ENCODE data around the gene GABRA5.
A peak's percentile ranks its signal among the peaks of the same experiment; 100 is the strongest.
"Not testable (repeated sequence)": the region's sequence is repeated elsewhere in the genome, so short reads cannot be mapped to it uniquely, and the experiment has no call there.

The GABRA5 gene

DNA sequence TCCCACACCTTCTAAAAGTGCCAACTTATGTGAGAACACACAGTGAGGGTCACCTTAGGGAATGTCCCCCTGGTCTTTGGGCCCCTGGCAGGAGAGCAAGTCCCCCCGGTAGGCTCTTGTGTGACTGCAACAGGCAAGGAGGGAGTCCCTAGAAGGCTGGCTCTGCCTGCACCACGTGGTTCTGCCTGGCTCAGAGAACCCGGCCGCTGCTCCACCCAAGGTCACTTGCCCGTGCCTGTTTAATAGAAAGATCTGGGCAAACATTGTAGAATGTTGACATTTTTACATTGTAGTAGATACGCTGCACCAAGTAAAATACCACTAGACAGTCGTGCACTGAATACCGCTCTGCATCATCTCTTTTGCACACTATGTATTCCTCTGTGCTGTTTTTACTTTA is 21.9 kb downstream of the GABRA5 start:
- FAIRE-seq (no peak), DNase-seq (ENCODE audit: insufficient read length, low spot score) (no peak)
- no peak for TF ChIP-seq POLR2A (IDR thresholded peaks at IDR 0.05; ENCODE audit: low read depth, low read length)

DNA sequence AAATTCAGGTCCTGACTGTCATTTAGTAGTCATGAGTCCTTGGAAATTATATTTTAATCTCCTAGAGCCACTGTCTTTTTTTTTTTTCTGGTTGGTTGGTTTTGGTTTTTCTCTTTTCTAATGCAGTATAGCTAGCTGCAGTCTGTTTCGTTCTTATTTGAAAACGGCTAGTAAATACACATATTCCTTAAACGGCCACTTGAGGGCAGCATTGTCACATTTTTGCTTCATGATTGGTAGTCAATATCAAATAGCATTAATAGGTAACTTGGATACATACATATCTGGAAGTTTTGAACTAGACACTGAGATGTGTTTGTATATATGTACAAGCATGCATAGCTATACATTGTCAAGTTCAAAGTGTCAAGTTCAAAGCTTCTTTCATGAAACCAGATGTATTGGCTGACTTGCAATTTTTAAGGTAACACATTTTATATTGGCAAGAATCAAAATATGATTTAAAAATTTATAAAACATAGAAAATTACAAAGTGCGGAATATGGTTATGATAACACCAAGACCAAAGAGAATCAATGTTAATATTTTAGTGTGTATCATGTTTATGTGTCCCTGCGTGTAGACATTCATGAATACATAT is 22.5 kb downstream of the GABRA5 start:
- no peak for TF ChIP-seq POLR2A (IDR thresholded peaks at IDR 0.05; ENCODE audit: low read depth, low read length)
- DNase-seq (ENCODE audit: insufficient read length, low spot score) (peak; percentile 44), FAIRE-seq (peak; percentile 27)

DNA sequence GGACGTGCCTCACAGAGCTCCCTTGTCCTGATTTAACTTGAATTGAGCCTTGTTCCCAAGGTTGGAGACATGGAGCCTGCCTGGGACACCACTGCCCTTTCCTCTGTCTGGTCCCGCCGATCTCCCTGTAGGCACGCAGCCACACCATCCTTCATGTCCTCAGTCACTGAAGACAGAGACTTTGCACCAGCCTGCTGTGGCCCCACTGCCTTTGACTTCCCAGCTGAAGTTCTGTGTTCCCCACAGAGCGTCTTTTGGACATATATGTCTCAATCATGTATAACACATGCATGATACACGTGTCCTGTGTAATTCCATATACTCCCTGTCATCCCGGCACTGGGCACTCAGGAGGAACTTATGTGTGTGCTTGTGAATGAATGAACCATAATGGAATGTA is 23.6 kb downstream of the GABRA5 start:
- no peak for TF ChIP-seq POLR2A (IDR thresholded peaks at IDR 0.05; ENCODE audit: low read depth, low read length)
- no peak for DNase-seq (ENCODE audit: insufficient read length, low spot score)
- no peak for FAIRE-seq

DNA sequence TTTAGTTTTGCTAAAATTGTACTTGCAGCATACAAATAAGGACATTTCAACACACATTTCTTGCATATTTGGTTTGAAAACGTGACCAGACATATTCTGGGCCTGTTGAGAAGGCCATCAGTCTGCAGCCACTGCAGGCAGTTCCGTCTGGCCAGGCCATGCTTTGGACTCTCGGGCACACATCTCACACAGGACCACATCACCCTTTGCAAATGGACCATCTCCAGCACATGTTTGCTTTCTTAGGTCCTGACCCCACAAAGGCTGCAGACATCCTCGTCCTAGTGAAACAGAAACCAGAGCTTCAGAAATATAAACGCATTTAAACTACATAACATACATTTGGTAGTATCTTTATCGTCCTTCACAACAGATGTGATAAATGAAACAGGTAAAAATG is 24.1 kb downstream of the GABRA5 start:
- DNase-seq (ENCODE audit: insufficient read length, low spot score) (no peak), FAIRE-seq (no peak)

DNA sequence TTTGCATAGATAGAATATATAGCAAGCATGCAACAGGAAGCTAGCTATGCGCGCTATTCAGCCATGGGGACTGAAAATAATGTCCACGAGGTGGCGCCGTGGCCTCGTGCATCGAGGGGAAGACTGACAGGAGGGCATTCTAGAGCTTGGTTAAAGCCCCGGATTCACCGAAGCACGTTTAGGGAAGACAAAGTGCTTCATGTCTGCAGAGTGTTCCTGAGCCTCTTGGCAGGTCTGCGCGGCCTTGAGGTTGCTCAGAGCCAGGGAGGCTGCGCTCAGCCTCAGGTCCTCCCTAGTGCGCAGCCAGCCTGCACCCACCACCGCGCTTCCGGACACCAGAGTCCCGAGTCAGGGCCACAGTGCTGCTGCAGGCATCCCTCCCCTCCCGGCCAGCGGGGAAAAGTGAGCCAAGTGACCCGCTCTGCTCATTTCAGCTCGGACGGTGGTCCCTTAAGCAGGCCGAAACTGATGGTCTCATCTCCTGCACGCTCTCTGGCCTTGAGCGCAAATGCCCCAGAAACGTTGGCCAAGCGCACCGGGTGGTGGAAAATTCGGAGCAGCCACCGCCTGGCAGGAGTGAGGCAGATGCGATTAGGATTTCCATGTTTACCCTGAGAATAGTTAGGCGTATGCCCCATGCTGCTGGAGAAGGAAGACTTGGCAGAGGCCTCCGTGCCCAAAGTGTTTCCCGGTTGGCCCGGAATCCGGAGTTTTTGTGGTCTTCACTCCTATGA is 24.8 kb downstream of the GABRA5 start:
- no peak for FAIRE-seq
- DNase-seq (ENCODE audit: insufficient read length, low spot score) = peak; percentile 37
- no peak for TF ChIP-seq POLR2A (IDR thresholded peaks at IDR 0.05; ENCODE audit: low read depth, low read length)

More for the DNA sequence above, 24.1 kb downstream of the GABRA5 start:
- TF ChIP-seq POLR2A (IDR thresholded peaks at IDR 0.05; ENCODE audit: low read depth, low read length) = no peak

DNA sequence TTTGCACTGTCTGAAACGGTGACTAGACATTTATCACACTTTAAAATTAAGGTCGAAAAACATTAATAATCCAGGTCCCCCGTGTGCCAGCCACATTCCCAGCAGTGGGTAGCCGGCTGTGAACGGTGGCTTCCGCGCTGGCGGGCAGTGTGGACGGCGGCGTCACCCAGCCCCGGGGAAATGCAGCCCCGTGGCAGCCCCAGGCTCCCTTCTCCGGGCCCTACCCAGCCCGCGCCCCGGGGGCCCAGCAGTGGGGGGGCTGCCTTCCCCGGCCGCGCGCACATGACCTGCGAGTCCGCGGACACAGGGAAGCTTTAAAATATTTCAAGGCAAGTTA is 25.3 kb downstream of the GABRA5 start:
- FAIRE-seq (no peak), DNase-seq (ENCODE audit: insufficient read length, low spot score) (no peak)
- no peak for TF ChIP-seq POLR2A (IDR thresholded peaks at IDR 0.05; ENCODE audit: low read depth, low read length)

DNA sequence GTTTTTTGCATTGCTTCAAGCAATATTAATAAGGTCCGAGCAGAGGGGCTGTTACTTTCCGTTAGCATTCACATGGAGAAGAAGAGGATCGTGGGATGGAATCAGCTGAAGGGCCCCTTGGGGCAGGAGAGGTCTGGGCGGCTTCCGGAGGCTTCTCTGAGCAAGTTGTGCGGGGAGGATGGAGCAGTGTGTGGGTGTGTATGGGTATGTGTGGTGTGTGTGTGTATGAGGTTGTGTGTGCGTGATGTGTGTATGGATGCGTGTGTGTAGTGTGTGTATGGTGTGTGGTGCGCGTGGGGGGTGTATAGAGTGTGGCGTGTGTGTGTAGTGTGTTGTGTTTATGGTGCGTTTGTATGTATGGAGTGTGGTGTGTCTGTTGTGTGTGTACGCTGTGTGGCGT is 25.8 kb downstream of the GABRA5 start:
- no peak for TF ChIP-seq POLR2A (IDR thresholded peaks at IDR 0.05; ENCODE audit: low read depth, low read length)
- DNase-seq (ENCODE audit: insufficient read length, low spot score) (no peak), FAIRE-seq (no peak)

DNA sequence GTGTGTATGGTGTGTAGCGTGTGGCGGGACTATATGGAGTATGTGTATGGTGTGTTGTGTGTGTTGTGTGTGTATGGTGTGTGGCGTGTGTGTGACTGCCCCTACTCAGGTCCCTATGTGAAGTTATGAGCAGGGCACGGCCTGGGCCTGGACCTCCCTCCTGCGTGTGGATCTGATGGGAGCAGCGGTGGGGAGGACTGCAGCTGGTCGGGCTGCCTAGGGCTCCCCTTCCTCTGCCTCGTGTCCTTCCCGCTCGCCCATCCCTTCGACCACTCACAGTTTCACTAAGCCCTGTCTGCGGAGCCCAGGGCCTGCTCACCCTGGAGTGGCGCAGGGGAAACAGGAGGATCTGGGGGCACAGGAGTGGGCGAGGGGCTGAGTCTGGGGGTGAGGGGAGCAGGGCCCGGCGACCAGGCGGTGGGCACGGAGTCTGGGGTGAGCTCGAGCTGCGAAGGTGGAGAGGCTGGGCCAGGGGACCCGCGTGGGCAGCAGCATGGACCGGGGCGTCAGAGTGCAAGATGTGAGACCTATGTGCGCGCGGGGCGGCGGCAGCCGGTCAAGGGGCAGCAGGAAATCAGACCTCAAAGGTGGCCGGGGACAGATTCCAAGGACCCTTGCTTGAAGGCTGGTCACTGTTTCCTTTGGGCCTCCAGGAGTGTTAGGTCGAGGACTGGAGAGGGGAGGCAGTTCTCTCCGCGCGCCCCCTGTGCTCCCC is 26.6 kb downstream of the GABRA5 start:
- no peak for TF ChIP-seq POLR2A (IDR thresholded peaks at IDR 0.05; ENCODE audit: low read depth, low read length)
- DNase-seq (ENCODE audit: insufficient read length, low spot score) = no peak
- FAIRE-seq = no peak

DNA sequence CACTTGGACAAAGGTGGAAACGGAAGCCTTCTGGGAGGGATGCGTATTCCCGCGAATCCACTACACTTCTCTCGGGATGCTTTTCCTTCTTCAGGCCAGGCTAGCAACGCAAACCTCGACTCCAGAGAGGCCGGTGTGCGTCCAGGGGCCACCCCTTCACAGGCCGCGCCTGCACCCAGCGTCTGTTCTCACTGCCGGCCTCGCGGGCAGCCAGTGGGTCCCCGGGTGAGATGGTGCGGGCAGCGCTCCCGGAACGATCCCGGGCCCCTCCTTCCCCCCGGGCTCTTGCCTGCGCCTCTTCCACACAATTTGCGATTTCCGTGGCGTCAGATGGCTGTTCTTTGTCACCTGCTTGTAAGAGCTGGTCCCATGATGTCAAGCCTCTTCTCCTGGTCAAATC is 27.3 kb downstream of the GABRA5 start:
- no peak for TF ChIP-seq POLR2A (IDR thresholded peaks at IDR 0.05; ENCODE audit: low read depth, low read length)
- FAIRE-seq (no peak), DNase-seq (ENCODE audit: insufficient read length, low spot score) (no peak)

DNA sequence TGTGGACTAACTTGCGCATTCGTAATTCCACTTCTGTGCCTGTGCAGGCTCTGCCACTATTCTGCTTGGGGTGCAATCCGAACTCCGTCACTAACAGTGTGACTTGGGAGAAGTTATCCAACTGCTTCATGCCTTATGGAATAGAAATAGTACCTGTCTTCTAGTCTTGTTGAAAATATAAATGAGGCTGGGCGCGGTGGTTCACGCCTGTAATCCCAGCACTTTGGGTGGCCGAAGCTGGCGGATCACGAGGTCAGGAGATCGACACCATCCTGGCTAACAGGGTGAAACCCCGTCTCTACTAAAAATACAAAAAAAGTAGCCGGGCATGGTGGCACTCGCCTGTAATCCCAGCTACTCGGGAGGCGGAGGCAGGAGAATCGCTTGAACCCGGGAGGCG is 28.5 kb downstream of the GABRA5 start:
- DNase-seq (ENCODE audit: insufficient read length, low spot score); FAIRE-seq: not testable (repeated sequence)

DNA sequence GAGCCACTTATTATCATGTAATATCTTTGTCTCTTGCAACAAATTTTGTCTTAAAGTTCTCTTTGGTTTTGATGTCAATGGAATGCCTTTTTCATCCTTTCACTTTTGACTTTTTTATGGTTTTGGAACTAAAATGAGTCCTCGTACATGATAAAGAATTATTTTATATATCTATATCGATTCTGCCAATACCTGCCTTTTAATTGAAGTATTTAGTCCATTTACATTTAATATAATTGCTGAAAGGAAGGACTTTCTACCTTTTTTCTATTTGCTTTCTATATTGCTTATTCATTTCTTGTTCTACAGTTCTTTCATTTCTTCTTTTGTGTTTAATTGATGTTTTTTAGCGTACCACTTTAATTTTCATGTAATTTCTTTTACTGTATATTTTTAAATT is 32.8 kb downstream of the GABRA5 start:
- TF ChIP-seq POLR2A (IDR thresholded peaks at IDR 0.05; ENCODE audit: low read depth, low read length) = no peak
- FAIRE-seq (no peak), DNase-seq (ENCODE audit: insufficient read length, low spot score) (no peak)

DNA sequence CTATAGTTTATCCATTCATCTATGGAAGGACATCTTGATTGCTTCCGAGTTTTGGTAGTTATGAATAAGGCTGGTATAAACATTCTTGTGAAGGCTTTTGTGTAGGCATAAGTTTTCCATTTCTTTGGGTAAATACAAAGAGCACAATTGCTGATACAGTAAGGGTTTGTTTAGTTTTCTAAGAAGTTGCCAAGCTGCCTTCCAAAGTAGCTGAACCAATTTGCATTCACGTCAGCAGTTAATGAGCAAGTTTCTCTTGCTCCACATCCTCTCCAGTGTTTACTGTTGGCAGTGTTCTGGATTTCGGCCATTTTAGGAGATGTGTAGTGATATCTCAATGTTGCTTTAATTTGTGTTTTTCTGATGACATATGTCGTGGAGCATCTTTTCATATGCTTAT is 34.2 kb downstream of the GABRA5 start:
- no peak for DNase-seq (ENCODE audit: insufficient read length, low spot score)
- TF ChIP-seq POLR2A (IDR thresholded peaks at IDR 0.05; ENCODE audit: low read depth, low read length) = no peak
- no peak for FAIRE-seq

DNA sequence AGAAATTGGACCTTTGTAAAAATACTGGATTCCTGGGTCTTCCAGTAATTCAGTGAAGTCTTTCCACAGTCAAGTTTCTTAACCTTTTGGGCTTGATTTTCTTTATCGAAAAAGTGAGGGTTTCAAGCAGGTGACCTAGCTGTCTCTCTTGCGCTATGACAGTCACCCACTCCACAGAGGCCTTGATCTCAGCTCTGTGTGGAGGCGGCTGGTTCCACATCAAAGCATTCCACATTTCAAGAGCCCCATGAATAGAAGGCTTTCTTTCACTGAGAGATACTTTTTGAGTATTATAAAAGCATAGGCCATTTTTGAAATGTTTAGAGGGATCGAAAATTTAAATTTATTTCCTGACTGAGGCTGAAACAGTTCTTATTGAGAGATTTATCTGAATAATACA is 43.9 kb downstream of the GABRA5 start:
- FAIRE-seq = no peak
- no peak for TF ChIP-seq POLR2A (IDR thresholded peaks at IDR 0.05; ENCODE audit: low read depth, low read length)
- no peak for DNase-seq (ENCODE audit: insufficient read length, low spot score)

DNA sequence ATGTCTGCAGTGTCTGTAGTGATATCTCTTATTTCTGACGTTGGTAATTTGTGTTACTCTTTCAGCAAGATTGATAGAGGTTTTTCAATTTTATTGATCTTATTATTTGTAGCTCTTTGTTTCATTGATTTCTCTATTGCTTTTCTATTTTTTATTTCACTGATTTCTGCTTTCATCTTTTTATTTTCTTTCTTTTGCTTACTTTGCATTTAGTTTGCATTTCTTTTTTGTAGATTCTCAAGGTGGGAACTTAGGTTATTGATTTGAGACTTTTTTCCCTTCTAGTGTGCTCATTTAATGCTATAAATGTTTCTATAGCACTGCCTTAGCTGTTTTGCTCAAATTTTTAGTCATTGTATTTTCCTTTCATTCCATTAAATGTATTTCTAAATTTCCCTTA is 54.6 kb downstream of the GABRA5 start:
- DNase-seq (ENCODE audit: insufficient read length, low spot score) (no peak), FAIRE-seq (no peak)
- TF ChIP-seq POLR2A (IDR thresholded peaks at IDR 0.05; ENCODE audit: low read depth, low read length) = no peak

DNA sequence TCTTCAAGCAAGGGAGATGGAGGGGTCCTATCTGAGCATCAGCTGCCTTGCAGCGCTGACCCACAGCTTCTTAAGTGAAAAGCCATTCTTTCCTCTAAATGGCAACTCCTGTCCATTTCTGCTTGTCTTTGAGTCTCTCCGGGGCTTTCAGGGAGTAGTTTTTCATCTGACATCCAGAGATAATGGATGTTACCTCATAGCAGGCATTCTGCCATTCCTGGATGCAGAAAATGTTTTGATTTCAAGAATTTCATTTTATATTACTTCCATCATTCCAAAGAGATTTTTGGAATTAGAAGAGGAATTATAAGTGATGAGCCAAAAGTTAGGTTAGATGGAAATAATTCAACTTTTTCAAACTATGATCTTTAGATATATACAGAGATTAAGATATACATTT is 59.2 kb downstream of the GABRA5 start:
- no peak for DNase-seq (ENCODE audit: insufficient read length, low spot score)
- no peak for TF ChIP-seq POLR2A (IDR thresholded peaks at IDR 0.05; ENCODE audit: low read depth, low read length)
- no peak for FAIRE-seq
